ENCODE data around the gene SLCO3A1.

SLCO3A1 gene

DNA sequence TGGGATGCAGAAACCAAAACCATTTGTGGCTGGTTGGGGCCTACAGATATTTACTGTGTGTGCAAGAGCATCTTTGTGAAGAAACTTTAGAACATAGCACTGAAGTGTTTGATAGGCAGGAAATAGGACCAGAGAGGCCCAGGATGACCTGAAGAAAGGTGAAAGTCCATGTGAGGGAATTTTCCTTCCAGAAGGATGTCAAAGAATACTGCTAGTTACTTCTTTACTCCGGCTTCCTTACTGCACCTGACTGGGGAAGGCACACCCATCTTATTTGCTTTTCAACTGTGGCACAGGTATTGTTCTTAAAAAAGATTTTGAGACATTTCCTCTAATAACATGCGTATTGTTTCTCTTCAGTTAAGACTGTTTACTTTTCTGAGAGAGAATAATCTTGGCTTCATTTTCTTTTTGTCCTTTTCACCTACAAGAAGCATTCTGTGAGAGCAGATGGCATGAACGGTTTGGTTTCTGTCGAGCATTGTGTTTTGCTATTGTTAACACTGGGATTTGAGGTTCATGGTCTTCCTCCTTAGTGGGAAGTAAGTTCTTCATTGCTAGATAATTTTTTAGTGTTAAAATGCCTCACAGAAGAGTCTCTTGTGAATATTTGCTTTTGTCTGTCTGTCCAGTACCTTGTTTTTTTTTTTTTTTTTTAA is 71.5 kb downstream of the SLCO3A1 start:
- no peak for DNase-seq
- H3K4me3 ChIP-seq (ENCODE audit: low read depth, low read length): no peak overlapping the region
- H3K9me3 ChIP-seq (ENCODE audit: severe bottlenecking): no peaks in the 10 kb centered on the region
- peaks cover 75% of the 10 kb centered on the region for H3K27me3 ChIP-seq (ENCODE audit: insufficient read depth, low read depth, severe bottlenecking)
- H3K36me3 ChIP-seq: no peaks in the 10 kb centered on the region
- TF ChIP-seq, protein P1, sequence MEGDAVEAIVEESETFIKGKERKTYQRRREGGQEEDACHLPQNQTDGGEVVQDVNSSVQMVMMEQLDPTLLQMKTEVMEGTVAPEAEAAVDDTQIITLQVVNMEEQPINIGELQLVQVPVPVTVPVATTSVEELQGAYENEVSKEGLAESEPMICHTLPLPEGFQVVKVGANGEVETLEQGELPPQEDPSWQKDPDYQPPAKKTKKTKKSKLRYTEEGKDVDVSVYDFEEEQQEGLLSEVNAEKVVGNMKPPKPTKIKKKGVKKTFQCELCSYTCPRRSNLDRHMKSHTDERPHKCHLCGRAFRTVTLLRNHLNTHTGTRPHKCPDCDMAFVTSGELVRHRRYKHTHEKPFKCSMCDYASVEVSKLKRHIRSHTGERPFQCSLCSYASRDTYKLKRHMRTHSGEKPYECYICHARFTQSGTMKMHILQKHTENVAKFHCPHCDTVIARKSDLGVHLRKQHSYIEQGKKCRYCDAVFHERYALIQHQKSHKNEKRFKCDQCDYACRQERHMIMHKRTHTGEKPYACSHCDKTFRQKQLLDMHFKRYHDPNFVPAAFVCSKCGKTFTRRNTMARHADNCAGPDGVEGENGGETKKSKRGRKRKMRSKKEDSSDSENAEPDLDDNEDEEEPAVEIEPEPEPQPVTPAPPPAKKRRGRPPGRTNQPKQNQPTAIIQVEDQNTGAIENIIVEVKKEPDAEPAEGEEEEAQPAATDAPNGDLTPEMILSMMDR (IDR thresholded peaks at IDR 0.05; ENCODE audit: low read depth, low read length): no peak
- no peak overlapping the region for H3K27ac ChIP-seq

DNA sequence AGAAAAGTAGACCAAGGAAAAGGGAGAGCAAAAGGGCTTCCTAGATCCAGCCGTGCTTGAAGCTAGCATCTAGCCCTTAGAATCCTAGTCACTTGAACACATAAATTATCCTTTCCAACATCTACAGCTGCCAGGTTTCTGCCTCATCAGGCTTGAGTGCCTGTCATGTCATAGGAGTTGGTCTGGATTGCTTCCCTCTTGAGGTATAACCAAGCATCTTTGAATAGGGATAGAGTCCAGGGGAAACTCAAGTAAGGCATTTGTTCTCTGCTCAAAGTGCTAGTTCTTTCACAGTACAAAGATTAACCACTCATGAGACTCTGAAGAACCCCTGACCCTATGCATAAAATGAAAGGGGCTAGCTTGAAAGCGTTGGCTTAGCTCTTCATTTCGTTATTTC is 72.3 kb downstream of the SLCO3A1 start:
- no peak for DNase-seq
- Histone ChIP-seq H3K9me3 (ENCODE audit: severe bottlenecking) (no peaks in the 10 kb centered on the region), H3K27ac (no peak overlapping the region), H3K4me3 (ENCODE audit: low read depth, low read length) (no peak overlapping the region), H3K27me3 (ENCODE audit: insufficient read depth, low read depth, severe bottlenecking) (peaks cover 81% of the 10 kb centered on the region), H3K36me3 (no peaks in the 10 kb centered on the region)
- TF ChIP-seq, protein P1 (IDR thresholded peaks at IDR 0.05; ENCODE audit: low read depth, low read length): no peak

DNA sequence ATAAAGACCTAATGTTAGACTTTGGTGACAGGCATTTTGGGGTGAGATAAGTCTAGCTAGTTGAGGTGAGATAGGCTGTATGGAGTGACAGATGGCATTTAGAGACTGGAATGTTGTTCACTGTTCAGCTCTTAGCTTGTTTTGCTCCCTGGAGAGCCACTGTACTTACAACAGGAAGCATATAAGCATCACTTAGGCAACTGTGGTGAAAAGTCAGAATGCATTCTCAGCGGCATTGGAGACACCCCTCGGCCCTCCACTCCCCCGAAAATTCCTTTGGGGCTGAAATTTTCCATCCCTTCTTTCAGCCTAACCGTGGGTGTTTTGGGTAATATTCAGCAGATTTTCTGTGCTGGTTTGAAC is 73.4 kb downstream of the SLCO3A1 start:
- TF ChIP-seq, protein P1 (IDR thresholded peaks at IDR 0.05; ENCODE audit: low read depth, low read length): no peak

DNA sequence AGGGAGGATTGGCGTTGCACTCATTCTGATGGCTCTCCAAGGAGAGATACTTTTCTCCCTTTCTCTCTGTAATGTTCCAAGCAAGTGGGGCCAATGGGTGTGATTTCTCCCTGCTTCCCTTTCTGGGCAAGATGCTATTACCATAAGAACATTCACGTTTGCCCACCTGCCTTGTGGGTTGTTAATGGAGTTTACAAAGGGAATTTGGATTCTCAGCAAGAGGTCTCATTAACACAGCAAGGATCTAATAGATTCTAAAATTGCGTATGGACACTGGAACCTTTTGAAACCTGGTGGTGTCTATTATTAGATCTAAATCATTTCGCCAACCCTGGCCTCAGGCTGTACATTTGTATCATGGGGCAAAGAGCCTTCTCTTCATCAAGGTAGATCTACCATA is 74.1 kb downstream of the SLCO3A1 start:
- TF ChIP-seq, protein P1 (IDR thresholded peaks at IDR 0.05; ENCODE audit: low read depth, low read length): no peak
- Histone ChIP-seq H3K4me3 (ENCODE audit: low read depth, low read length) (no peak overlapping the region), H3K27ac (no peak overlapping the region), H3K27me3 (ENCODE audit: insufficient read depth, low read depth, severe bottlenecking) (peaks cover 75% of the 10 kb centered on the region), H3K36me3 (no peaks in the 10 kb centered on the region), H3K9me3 (ENCODE audit: severe bottlenecking) (no peaks in the 10 kb centered on the region)
- DNase-seq: no peak

More for the DNA sequence above, 73.4 kb downstream of the SLCO3A1 start:
- H3K27ac ChIP-seq: no peak overlapping the region
- no peak for DNase-seq
- H3K4me3 ChIP-seq (ENCODE audit: low read depth, low read length): no peak overlapping the region
- no peaks in the 10 kb centered on the region for H3K9me3 ChIP-seq (ENCODE audit: severe bottlenecking)
- no peaks in the 10 kb centered on the region for H3K36me3 ChIP-seq
- peaks cover 78% of the 10 kb centered on the region for H3K27me3 ChIP-seq (ENCODE audit: insufficient read depth, low read depth, severe bottlenecking)

DNA sequence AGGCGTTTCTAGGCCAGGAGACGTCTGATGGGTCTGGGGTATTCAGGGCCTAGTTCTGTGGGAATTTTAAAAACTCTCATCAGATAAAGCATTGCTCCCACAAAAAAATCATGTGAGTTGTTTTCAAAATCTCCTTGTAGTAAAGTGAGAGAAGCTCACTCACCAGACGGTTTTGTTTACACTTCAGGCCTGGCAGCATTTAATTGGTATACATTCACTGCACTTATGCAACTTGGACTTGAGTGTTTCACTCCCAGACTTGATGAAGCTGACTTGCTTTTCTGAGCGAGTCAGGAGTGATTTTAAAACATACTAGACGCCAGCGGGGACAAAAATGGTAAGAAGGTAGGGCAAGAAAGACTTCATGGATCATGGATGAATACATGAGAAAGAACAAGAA is 75.2 kb downstream of the SLCO3A1 start:
- no peaks in the 10 kb centered on the region for H3K9me3 ChIP-seq (ENCODE audit: severe bottlenecking)
- no peak for DNase-seq
- TF ChIP-seq, protein P1 (IDR thresholded peaks at IDR 0.05; ENCODE audit: low read depth, low read length): no peak
- peaks cover 72% of the 10 kb centered on the region for H3K27me3 ChIP-seq (ENCODE audit: insufficient read depth, low read depth, severe bottlenecking)
- no peak overlapping the region for H3K27ac ChIP-seq
- H3K4me3 ChIP-seq (ENCODE audit: low read depth, low read length): no peak overlapping the region
- no peaks in the 10 kb centered on the region for H3K36me3 ChIP-seq

DNA sequence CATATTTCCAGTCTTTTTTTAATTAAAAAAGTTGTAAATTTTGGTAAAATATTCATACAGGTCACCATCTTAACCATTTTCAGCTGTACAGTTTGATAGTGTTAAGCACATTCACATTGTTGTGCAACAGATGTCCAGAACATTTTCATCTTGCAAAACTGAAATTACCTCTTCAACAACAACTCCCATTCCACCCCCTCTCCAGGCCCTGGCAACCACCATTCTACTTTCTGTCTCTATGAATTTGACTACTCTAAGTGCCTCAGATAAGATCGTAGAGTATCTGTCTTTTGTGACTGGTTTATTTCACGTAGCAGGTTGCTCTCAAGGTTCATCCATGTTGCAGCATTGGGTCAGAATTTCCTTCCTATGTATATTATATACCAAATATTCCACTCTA is 76.0 kb downstream of the SLCO3A1 start:
- H3K4me3 ChIP-seq (ENCODE audit: low read depth, low read length): no peak overlapping the region
- H3K27ac ChIP-seq: no peak overlapping the region
- TF ChIP-seq, protein P1 (IDR thresholded peaks at IDR 0.05; ENCODE audit: low read depth, low read length): no peak
- peaks cover 68% of the 10 kb centered on the region for H3K27me3 ChIP-seq (ENCODE audit: insufficient read depth, low read depth, severe bottlenecking)
- H3K9me3 ChIP-seq (ENCODE audit: severe bottlenecking): no peaks in the 10 kb centered on the region
- no peaks in the 10 kb centered on the region for H3K36me3 ChIP-seq
- DNase-seq: no peak

All from WERI-Rb-1 (cell line).